GM21786 (cell line): Measurements from ENCODE around the gene COMMD4.
"Not testable (repeated sequence)": the region's sequence is repeated elsewhere in the genome, so short reads cannot be mapped to it uniquely, and the experiment has no call there.

Source experiments
- ATAC-seq: cut with Tn5 transposase; IDR thresholded peaks from one replicate; pipeline ENCODE4 v1.9.1; 2021; ENCODE audit not compliant: unreplicated experiment

COMMD4 gene

GRCh38 chr15:75371486-75371885 is 35.6 kb downstream of the COMMD4 start:
- no peak for ATAC-seq

DNA sequence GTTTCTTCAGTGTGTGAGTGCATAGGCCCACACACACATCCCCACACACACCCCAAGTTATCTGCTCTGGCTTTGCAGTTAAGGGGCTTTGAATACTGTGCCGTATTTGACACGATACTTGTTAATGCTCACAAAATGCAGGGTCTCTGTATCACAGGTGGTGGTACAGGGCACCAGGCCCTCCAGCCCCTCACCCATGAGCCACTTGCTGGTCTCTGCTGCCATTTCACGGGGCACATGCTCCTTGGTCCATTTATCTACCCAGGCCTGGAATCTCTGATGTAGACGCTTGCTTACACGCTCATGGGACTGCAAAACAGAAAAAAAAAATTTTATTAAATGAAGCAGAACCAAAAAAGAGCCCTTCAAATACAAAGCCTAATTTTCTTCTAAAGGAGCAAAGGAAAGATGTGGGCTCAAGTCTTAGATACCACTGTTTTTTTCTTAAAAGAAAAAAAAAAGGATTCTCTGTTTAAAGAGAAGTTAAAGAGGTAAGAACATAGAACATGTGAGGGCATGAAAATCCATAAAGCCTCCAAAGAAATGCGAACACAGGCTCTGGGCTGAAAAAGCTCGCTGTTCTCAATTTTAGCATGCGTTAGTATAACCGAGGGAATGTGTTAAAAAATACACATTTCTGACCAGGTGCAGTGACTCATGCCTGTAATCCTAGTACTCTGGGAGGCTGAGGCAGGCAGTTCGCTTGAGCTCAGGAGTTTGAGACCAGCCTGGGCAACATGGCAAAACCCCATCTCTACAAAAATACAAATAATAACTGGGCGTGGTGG is 36.2 kb downstream of the COMMD4 start:
- no peak for ATAC-seq

- ATAC-seq, result no peak
These were observed 44.9 kb downstream of the COMMD4 start for GRCh38 chr15:75380773-75381172.

DNA sequence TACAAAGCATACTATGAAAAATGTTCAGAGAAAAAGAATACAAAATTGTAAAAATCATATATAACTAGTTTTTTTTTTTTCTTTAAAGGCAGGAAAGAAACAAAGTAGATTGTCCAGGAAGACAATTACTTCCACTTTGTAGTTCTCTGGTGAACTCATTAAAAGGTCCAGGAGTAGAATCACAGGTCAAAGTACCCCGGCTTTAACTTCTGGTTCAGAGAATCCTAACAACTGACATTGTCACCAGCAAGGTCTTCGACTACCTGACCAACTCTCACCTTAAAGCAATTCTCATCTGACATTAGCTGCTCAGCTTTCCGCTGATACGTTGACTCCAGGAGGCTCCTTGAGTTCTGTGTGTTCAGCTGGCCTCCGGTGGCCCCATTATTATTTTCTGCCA is 48.1 kb downstream of the COMMD4 start:
- ATAC-seq, result not testable (repeated sequence)
